ENCODE measurements around the gene KAZN. TPM values are rescaled to one million over a fixed set of nuclear protein-coding genes. Genes with fewer than 3 reads are reported as not detected.

Gene KAZN
- total RNA-seq, 1 donor = 3.9 TPM

DNA sequence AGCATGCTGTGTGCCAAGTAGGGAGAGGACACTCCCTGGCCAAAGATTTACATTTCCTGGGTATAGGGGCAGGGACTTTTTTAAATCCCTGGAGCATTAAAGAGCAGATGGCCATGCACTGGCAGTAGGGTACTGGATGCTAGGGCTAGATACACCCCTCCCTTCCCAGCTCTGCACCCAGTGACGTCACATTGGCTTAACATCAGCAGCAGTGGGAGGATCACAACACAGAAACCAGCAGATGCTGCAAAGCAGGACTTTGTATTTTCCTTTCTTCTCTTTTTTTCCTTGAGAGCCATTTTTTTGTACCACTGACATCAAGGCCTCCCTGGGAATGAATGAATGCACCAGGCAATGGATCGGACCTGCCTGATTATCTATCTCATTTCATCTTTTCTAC, 243.0 kb downstream of the KAZN start:
- H3K4me3 ChIP-seq (ENCODE audit: low read depth, low read length) = no peak overlapping the region
- TF ChIP-seq, protein P1, sequence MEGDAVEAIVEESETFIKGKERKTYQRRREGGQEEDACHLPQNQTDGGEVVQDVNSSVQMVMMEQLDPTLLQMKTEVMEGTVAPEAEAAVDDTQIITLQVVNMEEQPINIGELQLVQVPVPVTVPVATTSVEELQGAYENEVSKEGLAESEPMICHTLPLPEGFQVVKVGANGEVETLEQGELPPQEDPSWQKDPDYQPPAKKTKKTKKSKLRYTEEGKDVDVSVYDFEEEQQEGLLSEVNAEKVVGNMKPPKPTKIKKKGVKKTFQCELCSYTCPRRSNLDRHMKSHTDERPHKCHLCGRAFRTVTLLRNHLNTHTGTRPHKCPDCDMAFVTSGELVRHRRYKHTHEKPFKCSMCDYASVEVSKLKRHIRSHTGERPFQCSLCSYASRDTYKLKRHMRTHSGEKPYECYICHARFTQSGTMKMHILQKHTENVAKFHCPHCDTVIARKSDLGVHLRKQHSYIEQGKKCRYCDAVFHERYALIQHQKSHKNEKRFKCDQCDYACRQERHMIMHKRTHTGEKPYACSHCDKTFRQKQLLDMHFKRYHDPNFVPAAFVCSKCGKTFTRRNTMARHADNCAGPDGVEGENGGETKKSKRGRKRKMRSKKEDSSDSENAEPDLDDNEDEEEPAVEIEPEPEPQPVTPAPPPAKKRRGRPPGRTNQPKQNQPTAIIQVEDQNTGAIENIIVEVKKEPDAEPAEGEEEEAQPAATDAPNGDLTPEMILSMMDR (IDR thresholded peaks at IDR 0.05; ENCODE audit: insufficient read depth, low read length) = no peak
- DNase-seq (ENCODE audit: low read depth) = no peak

DNA sequence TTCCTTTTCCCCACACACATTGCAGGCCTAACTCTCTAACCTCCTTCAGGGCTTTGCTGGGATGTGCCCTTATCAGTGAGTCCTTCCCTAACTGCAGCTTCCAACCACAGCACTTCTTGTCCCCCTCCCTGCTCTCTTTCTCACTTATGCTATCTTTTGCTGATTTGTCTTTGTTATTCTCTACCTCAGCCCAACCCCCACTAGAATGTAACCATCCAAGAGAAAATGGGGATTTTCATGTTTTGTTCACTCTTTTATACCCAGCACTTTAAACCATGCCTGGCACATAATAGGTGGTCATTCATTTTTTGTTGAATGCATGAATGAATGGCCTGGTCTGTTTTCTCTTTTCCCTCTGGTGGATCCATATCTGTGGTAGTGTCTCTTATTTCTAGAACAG, 243.5 kb downstream of the KAZN start:
- TF ChIP-seq, protein P1 (IDR thresholded peaks at IDR 0.05; ENCODE audit: insufficient read depth, low read length) = no peak
- no peak overlapping the region for H3K4me3 ChIP-seq (ENCODE audit: low read depth, low read length)
- DNase-seq (ENCODE audit: low read depth) = no peak

DNA sequence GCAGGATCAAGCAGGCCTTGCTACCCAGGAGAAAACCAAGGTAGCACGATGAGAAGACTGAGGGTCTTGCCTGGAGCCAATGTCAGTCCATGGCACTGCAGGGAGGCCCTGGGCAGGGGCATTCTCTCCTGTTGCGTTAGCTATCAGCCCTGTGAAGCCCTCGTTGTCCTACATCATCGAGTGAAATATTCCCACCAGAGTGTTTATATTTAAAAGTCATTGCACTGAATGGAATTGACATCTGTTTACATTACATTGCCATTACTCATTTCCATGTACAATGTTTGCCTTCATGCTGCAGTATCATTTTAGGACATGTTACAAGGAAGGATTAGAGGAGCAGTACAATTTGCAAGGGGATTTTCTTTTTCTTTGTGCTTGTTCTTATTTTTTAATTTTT, 243.9 kb downstream of the KAZN start:
- TF ChIP-seq, protein P1 (IDR thresholded peaks at IDR 0.05; ENCODE audit: insufficient read depth, low read length) = no peak
- DNase-seq (ENCODE audit: low read depth) = no peak

DNA sequence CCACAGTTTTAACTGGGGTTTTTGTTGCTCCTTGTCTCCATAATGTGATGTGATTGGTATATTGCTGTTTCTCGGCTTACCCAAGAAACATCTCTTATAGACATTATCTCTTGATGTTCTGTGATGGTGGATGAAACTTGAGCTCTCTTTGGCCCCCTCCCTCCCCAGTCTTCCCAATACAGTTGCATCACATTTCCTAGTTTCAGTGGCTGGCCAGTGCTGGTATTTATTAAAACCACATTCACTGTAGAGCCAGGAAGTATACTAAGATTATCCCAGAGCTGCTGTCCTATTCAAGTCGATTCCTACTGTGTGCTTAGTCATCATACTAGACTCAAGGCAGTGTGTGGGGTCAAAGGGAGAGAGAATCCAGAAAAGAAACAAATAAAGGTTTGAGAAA, 244.4 kb downstream of the KAZN start:
- no peak overlapping the region for H3K4me3 ChIP-seq (ENCODE audit: low read depth, low read length)
- DNase-seq (ENCODE audit: low read depth) = no peak
- TF ChIP-seq, protein P1 (IDR thresholded peaks at IDR 0.05; ENCODE audit: insufficient read depth, low read length) = no peak

More for the DNA sequence above, 243.9 kb downstream of the KAZN start:
- no peak overlapping the region for H3K4me3 ChIP-seq (ENCODE audit: low read depth, low read length)

DNA sequence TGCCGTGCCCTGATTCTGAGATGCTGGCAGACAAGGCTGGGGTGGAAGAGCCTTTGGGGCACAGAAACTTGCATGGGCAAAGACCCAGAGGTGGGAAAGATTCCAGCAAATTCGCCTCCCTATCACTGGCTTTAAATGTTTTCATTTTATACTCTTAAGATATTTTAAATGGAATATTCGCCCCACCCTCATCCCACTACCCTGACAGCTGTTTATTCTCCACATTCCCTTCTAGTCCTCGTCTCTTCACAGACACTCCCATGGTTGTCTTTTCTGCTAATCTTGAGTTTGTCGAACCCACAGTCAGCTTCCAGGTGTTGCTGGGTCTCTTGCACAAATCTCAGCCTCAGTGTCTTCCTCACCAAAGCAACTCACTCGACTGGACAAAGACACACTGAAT, 245.0 kb downstream of the KAZN start:
- no peak for DNase-seq (ENCODE audit: low read depth)
- TF ChIP-seq, protein P1 (IDR thresholded peaks at IDR 0.05; ENCODE audit: insufficient read depth, low read length) = no peak

DNA sequence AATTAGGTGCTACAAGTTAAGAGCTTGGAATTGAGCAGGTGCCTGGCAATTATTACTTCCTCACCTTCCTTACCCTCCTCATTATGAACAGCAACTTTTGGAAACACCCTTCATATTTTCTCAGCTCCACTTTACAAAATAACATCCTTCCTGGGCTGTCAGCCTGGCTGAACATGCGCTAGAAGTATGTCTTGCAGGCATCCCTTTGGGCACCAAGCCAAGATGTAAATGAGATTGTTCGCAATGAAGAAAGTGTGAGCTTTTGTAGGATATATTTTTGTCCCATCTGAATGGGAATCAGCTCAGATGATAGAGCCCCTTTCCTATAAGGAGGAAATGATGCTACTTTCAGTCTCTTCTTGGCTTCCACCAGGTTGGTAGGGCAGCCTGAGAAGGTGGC, 245.9 kb downstream of the KAZN start:
- no peak overlapping the region for H3K4me3 ChIP-seq (ENCODE audit: low read depth, low read length)
- TF ChIP-seq, protein P1 (IDR thresholded peaks at IDR 0.05; ENCODE audit: insufficient read depth, low read length) = no peak
- DNase-seq (ENCODE audit: low read depth) = no peak

More for the DNA sequence above, 245.0 kb downstream of the KAZN start:
- H3K4me3 ChIP-seq (ENCODE audit: low read depth, low read length) = no peak overlapping the region

DNA sequence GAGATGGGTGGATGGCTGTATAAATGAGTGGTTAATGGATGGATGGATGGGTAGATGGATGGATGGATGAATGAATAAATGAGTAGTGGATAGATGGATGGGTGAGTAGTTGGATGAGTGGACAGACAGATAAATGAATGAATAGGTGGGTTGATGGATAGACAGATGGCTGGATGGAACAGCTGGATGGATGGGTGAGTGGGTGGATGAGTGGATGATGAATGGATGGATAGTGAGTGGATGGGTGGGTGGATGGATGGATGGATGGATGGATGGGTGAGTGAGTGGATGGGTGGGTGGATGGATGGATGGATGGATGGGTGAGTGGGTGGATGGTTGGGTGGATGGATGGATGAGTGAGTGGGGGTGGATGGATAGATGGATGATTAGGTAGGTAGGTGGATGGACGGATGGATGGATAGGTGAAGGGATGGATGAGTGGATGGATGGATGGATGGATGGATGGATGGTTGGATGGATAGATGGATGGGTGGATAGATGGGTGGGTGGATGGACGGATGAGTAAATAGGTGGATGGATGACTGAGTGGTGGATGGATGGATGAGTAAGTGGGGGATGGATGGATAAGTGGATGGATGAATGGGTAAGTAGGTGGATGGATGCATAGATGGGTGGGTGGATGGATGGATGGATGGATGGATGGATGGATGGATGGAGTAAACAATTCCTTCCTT, 246.6 kb downstream of the KAZN start:
- no peak for DNase-seq (ENCODE audit: low read depth)
- no peak overlapping the region for H3K4me3 ChIP-seq (ENCODE audit: low read depth, low read length)
- TF ChIP-seq, protein P1 (IDR thresholded peaks at IDR 0.05; ENCODE audit: insufficient read depth, low read length) = no peak

All from fibroblast of the aortic adventitia (primary cell).